ENCODE results near the gene STK31.
"Not testable (repeated sequence)": the region's sequence is repeated elsewhere in the genome, so short reads cannot be mapped to it uniquely, and the experiment has no call there.

STK31 gene

GRCh38 chr7:23791721-23792120, 81.7 kb downstream of the STK31 start:
- Histone ChIP-seq H3K36me3 (ENCODE audit: control insufficient read depth in 4 of 4, insufficient read depth in 4 of 4, low read length in 3 of 4) (no peaks in the 10 kb centered on the region), H3K9me3 (ENCODE audit: control extremely low read depth in 1 of 5, control insufficient read depth in 4 of 5, insufficient read depth in 2 of 5, low read depth in 1 of 5, low read length in 4 of 5) (peaks cover 3 to 21% (median 11%) of the 10 kb centered on the region in 5 experiments), H3K27ac (ENCODE audit: insufficient read depth in 1 of 2, low read depth in 1 of 2, low read length in 2 of 2, poor library complexity in 1 of 2, severe bottlenecking in 2 of 2) (no peak overlapping the region), H3K27me3 (replicated peaks in 2 of 5; ENCODE audit: control insufficient read depth in 4 of 5, insufficient read depth in 5 of 5, low read length in 4 of 5) (no peaks in the 10 kb centered on the region), H3K4me1 (ENCODE audit: control extremely low read depth in 1 of 4, control insufficient read depth in 4 of 4, insufficient read depth in 4 of 4, low read length in 3 of 4) (no peaks in the 10 kb centered on the region), H3K4me3 (ENCODE audit: control insufficient read depth in 1 of 7, extremely low read depth in 1 of 7, insufficient read depth in 4 of 7, low read depth in 2 of 7, low read length in 6 of 7) (no peak overlapping the region)
- no peak for DNase-seq
- POLR2A ChIA-PET, result no interaction called here
- CTCF ChIA-PET, result no interaction called here

GRCh38 chr7:23802720-23803397, 92.8 kb downstream of the STK31 start:
- Histone ChIP-seq H3K27ac (ENCODE audit: insufficient read depth in 1 of 2, low read depth in 1 of 2, low read length in 2 of 2, poor library complexity in 1 of 2, severe bottlenecking in 2 of 2) (no peak overlapping the region), H3K4me1 (ENCODE audit: control extremely low read depth in 1 of 4, control insufficient read depth in 4 of 4, insufficient read depth in 4 of 4, low read length in 3 of 4) (no peaks in the 10 kb centered on the region), H3K36me3 (ENCODE audit: control insufficient read depth in 4 of 4, insufficient read depth in 4 of 4, low read length in 3 of 4) (no peaks in the 10 kb centered on the region), H3K9me3 (ENCODE audit: control extremely low read depth in 1 of 5, control insufficient read depth in 4 of 5, insufficient read depth in 2 of 5, low read depth in 1 of 5, low read length in 4 of 5) (no peaks in the 10 kb centered on the region), H3K27me3 (replicated peaks in 2 of 5; ENCODE audit: control insufficient read depth in 4 of 5, insufficient read depth in 5 of 5, low read length in 4 of 5) (peaks cover 0 to 2% (median 0%) of the 10 kb centered on the region in 5 experiments), H3K4me3 (ENCODE audit: control insufficient read depth in 1 of 7, extremely low read depth in 1 of 7, insufficient read depth in 4 of 7, low read depth in 2 of 7, low read length in 6 of 7) (no peak overlapping the region)
- no peak for DNase-seq
- ChIA-PET CTCF (interaction anchor here (0.6 kb wide), 1 partner anchor 34 kb away, joined by 3 read pairs; no protein-coding TSS in a partner anchor), POLR2A (no interaction called here)
- 92% methylated on average over 2 of the region's 4 CpGs for WGBS (ENCODE audit: insufficient coverage)

DNA sequence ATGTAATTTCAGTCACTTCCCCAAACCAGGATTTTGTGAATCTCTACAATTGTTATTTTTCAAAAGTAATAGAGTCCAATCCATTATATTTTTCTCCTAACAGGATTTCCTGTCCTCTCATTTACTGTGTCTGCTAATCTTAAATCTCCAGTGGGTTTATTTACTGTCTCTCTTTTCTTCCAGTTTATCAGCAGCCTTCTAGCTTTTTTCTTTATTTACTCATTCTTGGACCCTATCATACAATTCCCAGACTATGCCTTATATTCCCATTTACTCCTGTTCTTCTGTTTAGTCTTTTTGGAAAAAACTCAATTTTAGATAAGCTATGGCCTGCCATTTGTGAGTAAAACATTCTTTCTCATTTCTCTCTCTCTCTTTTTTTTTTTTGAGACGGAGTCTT, 94.7 kb downstream of the STK31 start:
- H3K27me3 ChIP-seq (replicated peaks in 2 of 5; ENCODE audit: control insufficient read depth in 4 of 5, insufficient read depth in 5 of 5, low read length in 4 of 5), result peaks cover 0 to 2% (median 0%) of the 10 kb centered on the region in 5 experiments
- DNase-seq, result no peak
- POLR2A ChIA-PET, result no interaction called here
- H3K4me1 ChIP-seq (ENCODE audit: control extremely low read depth in 1 of 4, control insufficient read depth in 4 of 4, insufficient read depth in 4 of 4, low read length in 3 of 4), result no peaks in the 10 kb centered on the region
- CTCF ChIA-PET, result no interaction called here
- H3K27ac ChIP-seq (ENCODE audit: insufficient read depth in 1 of 2, low read depth in 1 of 2, low read length in 2 of 2, poor library complexity in 1 of 2, severe bottlenecking in 2 of 2), result no peak overlapping the region
- peaks cover 0 to 9% (median 2%) of the 10 kb centered on the region in 5 experiments for H3K9me3 ChIP-seq (ENCODE audit: control extremely low read depth in 1 of 5, control insufficient read depth in 4 of 5, insufficient read depth in 2 of 5, low read depth in 1 of 5, low read length in 4 of 5)
- H3K36me3 ChIP-seq (ENCODE audit: control insufficient read depth in 4 of 4, insufficient read depth in 4 of 4, low read length in 3 of 4), result no peaks in the 10 kb centered on the region
- no peak overlapping the region for H3K4me3 ChIP-seq (ENCODE audit: control insufficient read depth in 1 of 7, extremely low read depth in 1 of 7, insufficient read depth in 4 of 7, low read depth in 2 of 7, low read length in 6 of 7)
- WGBS (ENCODE audit: insufficient coverage), result no CpG with 5 or more reads among the region's 1 CpG

- H3K4me1 ChIP-seq (ENCODE audit: control extremely low read depth in 1 of 4, control insufficient read depth in 4 of 4, insufficient read depth in 4 of 4, low read length in 3 of 4), result no peaks in the 10 kb centered on the region
- no peaks in the 10 kb centered on the region for H3K36me3 ChIP-seq (ENCODE audit: control insufficient read depth in 4 of 4, insufficient read depth in 4 of 4, low read length in 3 of 4)
- H3K9me3 ChIP-seq (ENCODE audit: control extremely low read depth in 1 of 5, control insufficient read depth in 4 of 5, insufficient read depth in 2 of 5, low read depth in 1 of 5, low read length in 4 of 5), result peaks cover 0 to 23% (median 2%) of the 10 kb centered on the region in 5 experiments
- ChIA-PET POLR2A (no interaction called here), CTCF (no interaction called here)
- H3K27me3 ChIP-seq (replicated peaks in 2 of 5; ENCODE audit: control insufficient read depth in 4 of 5, insufficient read depth in 5 of 5, low read length in 4 of 5), result no peaks in the 10 kb centered on the region
- no peak for DNase-seq
- H3K27ac ChIP-seq (ENCODE audit: insufficient read depth in 1 of 2, low read depth in 1 of 2, low read length in 2 of 2, poor library complexity in 1 of 2, severe bottlenecking in 2 of 2), result no peak overlapping the region
- no peak overlapping the region for H3K4me3 ChIP-seq (ENCODE audit: control insufficient read depth in 1 of 7, extremely low read depth in 1 of 7, insufficient read depth in 4 of 7, low read depth in 2 of 7, low read length in 6 of 7)
- no CpG with 5 or more reads among the region's 3 CpGs for WGBS (ENCODE audit: insufficient coverage)
Measured at GRCh38 chr7:23808421-23808820, 98.4 kb downstream of the STK31 start.

- POLR2A ChIA-PET, result no interaction called here
- no peak overlapping the region for H3K27ac ChIP-seq (ENCODE audit: insufficient read depth in 1 of 2, low read depth in 1 of 2, low read length in 2 of 2, poor library complexity in 1 of 2, severe bottlenecking in 2 of 2)
- H3K36me3 ChIP-seq (ENCODE audit: control insufficient read depth in 4 of 4, insufficient read depth in 4 of 4, low read length in 3 of 4), result no peaks in the 10 kb centered on the region
- whole genome bisulfite sequencing (ENCODE audit: insufficient coverage), result no CpG with 5 or more reads among the region's 1 CpG
- DNase-seq, result no peak
- H3K9me3 ChIP-seq (ENCODE audit: control extremely low read depth in 1 of 5, control insufficient read depth in 4 of 5, insufficient read depth in 2 of 5, low read depth in 1 of 5, low read length in 4 of 5), result peaks cover 0 to 23% (median 2%) of the 10 kb centered on the region in 5 experiments
- CTCF ChIA-PET, result no interaction called here
- no peak overlapping the region for H3K4me3 ChIP-seq (ENCODE audit: control insufficient read depth in 1 of 7, extremely low read depth in 1 of 7, insufficient read depth in 4 of 7, low read depth in 2 of 7, low read length in 6 of 7)
- H3K27me3 ChIP-seq (replicated peaks in 2 of 5; ENCODE audit: control insufficient read depth in 4 of 5, insufficient read depth in 5 of 5, low read length in 4 of 5), result no peaks in the 10 kb centered on the region
- no peaks in the 10 kb centered on the region for H3K4me1 ChIP-seq (ENCODE audit: control extremely low read depth in 1 of 4, control insufficient read depth in 4 of 4, insufficient read depth in 4 of 4, low read length in 3 of 4)
Measured at GRCh38 chr7:23810099-23810498, 100.1 kb downstream of the STK31 start.

GRCh38 chr7:23811540-23811939, 101.5 kb downstream of the STK31 start:
- peaks cover 0 to 23% (median 2%) of the 10 kb centered on the region in 5 experiments for H3K9me3 ChIP-seq (ENCODE audit: control extremely low read depth in 1 of 5, control insufficient read depth in 4 of 5, insufficient read depth in 2 of 5, low read depth in 1 of 5, low read length in 4 of 5)
- no peaks in the 10 kb centered on the region for H3K4me1 ChIP-seq (ENCODE audit: control extremely low read depth in 1 of 4, control insufficient read depth in 4 of 4, insufficient read depth in 4 of 4, low read length in 3 of 4)
- no peak overlapping the region for H3K27ac ChIP-seq (ENCODE audit: insufficient read depth in 1 of 2, low read depth in 1 of 2, low read length in 2 of 2, poor library complexity in 1 of 2, severe bottlenecking in 2 of 2)
- no peaks in the 10 kb centered on the region for H3K27me3 ChIP-seq (replicated peaks in 2 of 5; ENCODE audit: control insufficient read depth in 4 of 5, insufficient read depth in 5 of 5, low read length in 4 of 5)
- peak in 2 of 3 donors; percentile 18 to 19 for DNase-seq
- CTCF ChIA-PET, result no interaction called here
- 100% methylated on average over 1 of the region's 1 CpG for WGBS (ENCODE audit: insufficient coverage)
- no peaks in the 10 kb centered on the region for H3K36me3 ChIP-seq (ENCODE audit: control insufficient read depth in 4 of 4, insufficient read depth in 4 of 4, low read length in 3 of 4)
- no peak overlapping the region for H3K4me3 ChIP-seq (ENCODE audit: control insufficient read depth in 1 of 7, extremely low read depth in 1 of 7, insufficient read depth in 4 of 7, low read depth in 2 of 7, low read length in 6 of 7)
- POLR2A ChIA-PET, result no interaction called here

DNA sequence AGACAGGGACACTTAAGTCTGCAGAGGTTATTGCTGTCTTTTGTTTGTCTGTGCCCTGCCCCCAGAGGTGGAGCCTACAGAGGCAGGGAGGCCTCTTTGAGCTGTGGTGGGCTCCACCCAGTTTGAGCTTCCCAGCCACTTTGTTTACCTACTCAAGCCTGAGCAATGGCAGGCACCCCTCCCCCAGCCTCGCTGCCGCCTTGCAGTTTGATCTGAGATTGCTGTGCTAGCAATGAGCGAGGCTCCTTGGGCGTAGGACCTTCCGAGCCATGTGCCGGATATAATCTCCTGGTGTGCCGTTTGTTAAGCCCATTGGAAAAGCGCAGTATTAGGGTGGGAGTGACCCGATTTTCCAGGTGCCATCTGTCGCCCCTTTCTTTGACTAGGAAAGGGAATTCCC, 118.1 kb downstream of the STK31 start:
- H3K4me1 ChIP-seq (ENCODE audit: control extremely low read depth in 1 of 4, control insufficient read depth in 4 of 4, insufficient read depth in 4 of 4, low read length in 3 of 4); H3K4me3 ChIP-seq (ENCODE audit: control insufficient read depth in 1 of 7, extremely low read depth in 1 of 7, insufficient read depth in 4 of 7, low read depth in 2 of 7, low read length in 6 of 7); DNase-seq; H3K36me3 ChIP-seq (ENCODE audit: control insufficient read depth in 4 of 4, insufficient read depth in 4 of 4, low read length in 3 of 4); CTCF ChIA-PET; POLR2A ChIA-PET; H3K27ac ChIP-seq (ENCODE audit: insufficient read depth in 1 of 2, low read depth in 1 of 2, low read length in 2 of 2, poor library complexity in 1 of 2, severe bottlenecking in 2 of 2); H3K27me3 ChIP-seq (replicated peaks in 2 of 5; ENCODE audit: control insufficient read depth in 4 of 5, insufficient read depth in 5 of 5, low read length in 4 of 5): not testable (repeated sequence)
- H3K9me3 ChIP-seq (ENCODE audit: control extremely low read depth in 1 of 5, control insufficient read depth in 4 of 5, insufficient read depth in 2 of 5, low read depth in 1 of 5, low read length in 4 of 5), result peaks cover 1 to 14% (median 4%) of the 10 kb centered on the region in 5 experiments
- WGBS (ENCODE audit: insufficient coverage), result 100% methylated on average over 7 of the region's 10 CpGs
